Stimulated activated CD4-positive, alpha-beta T cell treated with anti-CD3 and anti-CD28 coated beads, Interleukin-4, amount 100 ng/mL, for 24 hours (primary cell): Measurements from ENCODE around the gene HASPIN.

Experiments
- DNase-seq: peaks from one replicate; pipeline ENCODE4 v3.0.0-alpha.2; 2020

Gene HASPIN

DNA sequence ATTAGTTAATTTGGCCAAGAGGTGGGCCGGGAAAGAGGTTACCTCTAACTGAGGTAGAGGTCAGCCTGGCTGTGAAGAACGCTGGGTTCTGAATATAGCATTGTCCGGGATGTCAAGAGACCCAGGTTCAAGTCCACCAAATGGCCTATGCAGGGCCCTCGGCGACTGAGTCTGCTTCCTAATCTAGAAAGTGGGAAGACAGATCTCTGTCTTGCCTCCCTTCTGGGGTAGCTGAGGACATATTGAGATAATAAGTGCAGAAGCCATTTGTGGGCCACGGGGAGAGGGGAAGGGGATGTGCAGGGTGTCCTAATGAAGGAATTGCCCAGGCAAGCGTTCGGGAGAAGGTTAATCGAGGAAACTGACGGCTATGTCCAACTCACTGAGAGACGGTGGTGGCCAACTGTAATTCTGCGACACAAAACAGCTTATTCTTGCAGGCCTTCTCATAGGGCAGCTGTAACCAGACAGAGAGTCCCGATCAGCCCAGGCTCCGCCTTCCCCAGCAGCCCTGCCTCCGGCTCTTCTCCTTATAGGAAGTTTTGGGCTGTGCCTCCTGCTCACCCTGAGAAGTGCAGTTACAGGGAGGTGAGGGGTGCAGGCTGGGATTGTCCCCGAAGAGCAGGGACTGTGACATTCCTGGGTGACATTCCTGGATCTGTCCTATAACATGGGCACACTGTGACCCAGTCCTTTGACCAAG, 15.9 kb downstream of the HASPIN start:
- DNase-seq = no peak

DNA sequence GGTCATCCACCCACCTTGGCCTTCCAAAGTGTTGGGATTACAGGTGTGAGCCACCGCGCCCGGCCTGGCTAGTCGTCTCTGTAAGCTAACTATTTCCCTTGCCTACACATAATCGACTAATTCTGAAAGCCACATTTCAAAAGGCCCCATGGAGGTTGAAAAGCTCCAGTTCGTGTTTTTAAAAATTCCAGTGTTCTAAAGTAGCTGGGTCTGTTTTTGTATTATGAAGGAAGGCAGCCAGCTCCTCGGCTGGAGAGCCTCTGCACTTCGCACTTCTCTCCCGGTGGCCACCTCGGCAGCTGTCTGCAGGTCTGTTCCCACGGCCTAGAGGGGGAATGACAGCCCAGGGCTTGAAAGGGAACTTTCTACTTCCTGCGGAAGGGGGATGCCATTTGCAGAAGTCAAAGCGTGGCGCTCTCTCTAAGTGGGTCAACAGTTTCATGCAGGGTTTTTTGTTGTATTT, 16.9 kb downstream of the HASPIN start:
- peak; percentile 30 for DNase-seq

DNA sequence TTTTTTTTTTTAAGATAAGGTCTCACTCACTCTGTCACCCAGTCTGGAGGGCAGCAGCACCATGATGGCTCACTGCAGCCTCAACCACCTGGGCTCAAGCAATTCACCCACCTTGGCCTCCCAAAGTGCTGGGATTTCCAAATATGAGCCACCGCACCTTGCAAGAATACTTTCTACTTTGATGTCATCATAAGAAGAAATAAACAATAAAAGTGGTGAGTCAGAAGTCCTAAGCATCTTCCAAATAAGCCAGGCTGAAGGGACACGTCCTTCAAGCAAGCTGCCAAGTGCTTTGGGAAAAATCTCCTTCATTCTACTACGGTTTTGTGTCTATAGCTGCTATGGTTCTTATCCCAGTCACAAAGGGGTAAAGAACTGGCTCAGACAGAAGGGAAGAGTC, 20.3 kb downstream of the HASPIN start:
- DNase-seq = no peak

DNA sequence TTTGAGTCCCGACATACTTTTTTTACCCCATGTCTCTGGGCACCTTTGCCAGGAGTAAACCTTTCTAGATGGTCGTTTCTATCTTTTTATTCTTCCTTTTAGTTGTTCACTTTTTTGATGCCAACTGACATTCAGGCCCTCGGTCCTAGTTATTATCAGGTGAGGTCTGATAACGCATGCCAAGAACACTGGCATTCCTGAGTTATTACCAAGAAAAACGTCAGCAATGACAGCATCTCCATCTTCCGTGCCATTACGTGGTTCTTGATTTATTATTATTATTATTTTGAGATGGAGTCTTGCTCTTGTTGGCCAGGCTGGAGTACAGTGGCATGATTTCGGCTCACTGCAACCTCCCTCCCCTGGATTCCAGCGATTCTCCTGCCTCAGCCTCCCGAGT, 21.4 kb downstream of the HASPIN start:
- DNase-seq = no peak

DNA sequence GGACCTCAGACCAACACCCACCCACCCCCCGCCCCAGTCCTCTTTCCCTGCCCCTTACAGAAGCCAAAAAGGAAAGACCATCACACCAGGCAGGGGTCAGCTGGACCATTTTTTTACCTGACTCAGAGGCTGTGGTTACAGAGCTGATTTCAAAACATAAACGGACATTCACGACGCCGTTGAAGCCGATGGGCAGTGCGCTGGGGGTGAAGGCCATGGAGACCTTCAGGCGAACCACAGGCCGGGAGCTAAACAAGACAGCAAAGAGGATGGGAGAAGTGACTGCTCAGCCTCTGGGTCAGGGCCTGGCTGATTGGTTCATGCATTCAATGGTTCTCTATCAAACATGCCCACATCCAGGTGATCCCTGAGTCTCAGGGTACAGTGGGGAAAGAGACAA, 24.1 kb downstream of the HASPIN start:
- DNase-seq = no peak

DNA sequence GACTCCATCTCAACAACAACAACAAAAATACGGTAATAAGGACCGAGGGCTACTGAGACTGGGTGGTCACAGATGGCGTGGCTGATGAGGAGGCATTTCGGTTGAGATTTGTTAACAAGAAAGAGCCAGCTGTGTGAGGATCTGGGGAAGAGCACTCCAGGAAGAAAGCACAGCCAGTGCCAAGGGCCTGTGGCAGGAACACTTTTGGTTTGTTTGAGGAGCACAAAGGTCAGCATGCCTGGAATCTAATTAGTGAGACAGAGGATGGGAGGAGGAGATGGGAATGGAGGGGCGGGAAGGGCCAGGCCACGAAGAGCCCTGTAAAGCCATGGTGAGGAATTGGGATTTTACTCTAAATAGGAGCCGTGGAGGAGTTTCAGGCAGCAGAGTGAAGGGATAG, 24.9 kb downstream of the HASPIN start:
- no peak for DNase-seq

DNA sequence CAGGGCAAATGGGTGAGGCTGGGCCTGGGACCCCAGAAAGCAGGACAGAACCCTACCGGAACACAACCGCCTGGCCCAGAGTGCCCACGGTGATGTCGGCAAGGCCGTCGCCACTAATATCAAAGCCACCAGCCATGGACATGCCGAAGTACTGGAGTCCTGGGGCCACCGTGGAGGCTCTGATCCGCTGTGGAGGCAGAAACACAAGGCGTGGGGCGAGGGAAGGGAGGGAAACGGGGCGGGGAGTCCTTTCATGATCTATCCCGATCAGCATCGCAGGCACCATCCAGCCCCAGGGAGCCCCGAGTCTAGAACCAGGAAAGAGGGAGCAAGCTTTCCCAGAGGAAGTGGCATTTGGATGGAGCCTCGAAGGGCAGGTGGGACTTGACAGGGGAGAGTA, 26.6 kb downstream of the HASPIN start:
- no peak for DNase-seq

DNA sequence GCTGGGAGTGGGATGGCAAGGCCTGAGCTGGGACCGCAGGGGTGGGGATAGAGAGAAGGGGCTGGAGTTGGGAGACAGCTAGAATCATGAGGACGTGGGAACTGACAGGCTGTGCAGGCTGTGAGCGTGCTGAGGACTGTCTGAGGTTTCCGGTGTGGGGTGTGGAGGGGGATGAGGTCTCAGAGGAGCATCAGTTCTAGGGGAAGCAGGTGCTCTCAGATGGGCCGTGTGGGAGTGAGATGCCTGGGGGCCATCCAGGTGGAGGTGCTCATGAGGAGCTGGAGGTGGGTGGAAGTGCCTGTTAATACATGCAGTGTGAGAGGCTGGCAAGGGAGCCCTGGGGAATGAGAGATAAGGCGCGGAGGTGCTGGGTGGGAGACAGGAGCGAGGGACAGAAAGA, 27.2 kb downstream of the HASPIN start:
- DNase-seq = peak; percentile 35

DNA sequence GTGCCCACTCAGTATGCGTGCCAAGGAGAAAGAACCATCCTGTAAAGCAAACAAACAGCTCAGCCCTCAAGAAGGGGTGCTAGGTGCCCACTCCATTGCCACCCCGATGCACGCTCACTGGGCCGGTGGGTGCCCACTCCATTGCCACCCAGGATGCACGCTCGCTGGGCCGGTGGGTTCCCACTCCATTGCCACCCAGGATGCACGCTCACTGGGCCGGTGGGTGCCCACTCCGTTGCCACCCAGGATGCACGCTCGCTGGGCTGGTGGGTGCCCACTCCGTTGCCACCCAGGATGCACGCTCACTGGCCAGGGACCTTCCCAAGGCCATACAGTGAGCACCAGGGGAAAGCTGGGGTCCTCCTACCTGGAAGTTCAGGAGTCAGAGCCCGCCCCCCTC, 28.1 kb downstream of the HASPIN start:
- DNase-seq = no peak

DNA sequence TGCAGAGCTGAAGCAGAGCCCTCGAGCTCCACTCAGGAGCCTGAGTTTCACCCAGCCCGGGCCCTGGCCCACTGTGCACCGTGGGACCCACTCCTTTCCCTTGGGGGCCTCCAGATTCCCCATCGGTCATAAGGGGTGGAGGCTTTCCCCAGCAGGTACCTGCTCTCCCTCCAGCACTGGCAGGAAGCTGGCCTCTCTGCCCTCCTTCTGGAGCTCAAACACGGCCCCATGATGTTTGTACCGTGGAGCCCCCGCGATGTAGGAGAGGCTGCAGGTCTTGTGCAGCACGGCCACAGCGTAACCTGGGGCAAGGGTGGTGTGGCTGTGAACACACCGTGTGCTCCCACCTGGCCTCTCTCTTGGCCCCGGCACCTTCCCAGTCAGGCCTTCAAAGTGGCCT, 29.9 kb downstream of the HASPIN start:
- no peak for DNase-seq

DNA sequence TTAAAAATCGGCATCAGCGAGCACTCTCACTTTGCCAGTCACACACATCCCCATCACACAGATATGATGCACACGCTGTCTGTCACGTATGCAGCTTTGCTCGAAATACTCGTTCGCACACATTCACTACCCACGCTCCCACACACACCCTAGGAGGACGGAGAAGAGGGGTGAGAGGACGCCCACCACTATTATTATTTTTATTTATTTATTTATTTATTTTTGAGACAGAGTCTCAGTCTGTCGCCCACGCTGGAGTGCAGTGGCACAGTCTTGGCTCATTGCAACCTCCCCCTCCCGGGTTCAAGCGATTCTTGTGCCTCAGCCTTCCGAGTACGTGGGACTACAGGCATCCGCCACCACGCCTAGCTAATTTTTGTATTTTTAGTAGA, 30.4 kb downstream of the HASPIN start:
- no peak for DNase-seq

DNA sequence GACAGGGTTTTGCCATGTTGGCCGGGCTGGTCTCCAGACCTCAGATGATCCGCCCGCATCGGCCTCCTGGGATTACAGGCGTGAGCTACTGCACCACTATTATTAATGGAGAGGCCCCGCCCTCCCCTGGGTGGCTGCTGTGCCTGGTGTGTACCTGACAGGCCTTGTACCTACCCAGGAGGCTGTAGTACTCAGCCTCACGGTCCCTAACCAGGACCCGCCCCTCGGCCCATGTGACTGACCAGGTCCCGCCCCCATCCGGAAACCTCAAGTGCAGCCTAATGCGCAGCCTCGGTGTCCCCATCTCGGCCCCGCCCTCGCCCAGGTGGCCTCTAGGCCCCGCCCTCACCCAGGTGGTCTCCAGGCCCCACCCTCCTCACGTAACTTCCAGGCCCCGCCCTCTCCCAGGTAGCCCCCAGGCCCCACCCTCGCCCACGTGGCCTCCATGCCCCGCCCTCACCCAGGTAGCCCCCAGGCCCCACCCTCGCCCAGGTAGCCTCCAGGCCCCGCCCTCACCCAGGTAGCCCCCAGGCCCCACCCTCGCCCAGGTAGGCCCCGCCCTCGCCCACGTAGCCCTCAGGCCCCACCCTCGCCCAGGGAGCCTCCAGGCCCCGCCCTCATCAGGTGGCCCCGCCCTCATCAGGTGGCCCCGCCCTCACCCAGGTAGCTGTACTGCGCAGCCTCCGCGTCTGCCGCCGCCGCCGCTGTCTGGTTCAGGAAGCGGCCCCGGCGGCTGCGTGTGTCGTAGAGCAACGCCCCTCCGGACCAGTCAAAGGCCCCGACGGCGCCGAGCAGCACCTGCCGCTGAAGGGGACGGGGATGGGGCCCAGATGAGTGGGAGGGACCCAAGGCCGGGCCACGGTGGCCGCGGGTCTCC, 31.0 kb downstream of the HASPIN start:
- peak; percentile 67 for DNase-seq

DNA sequence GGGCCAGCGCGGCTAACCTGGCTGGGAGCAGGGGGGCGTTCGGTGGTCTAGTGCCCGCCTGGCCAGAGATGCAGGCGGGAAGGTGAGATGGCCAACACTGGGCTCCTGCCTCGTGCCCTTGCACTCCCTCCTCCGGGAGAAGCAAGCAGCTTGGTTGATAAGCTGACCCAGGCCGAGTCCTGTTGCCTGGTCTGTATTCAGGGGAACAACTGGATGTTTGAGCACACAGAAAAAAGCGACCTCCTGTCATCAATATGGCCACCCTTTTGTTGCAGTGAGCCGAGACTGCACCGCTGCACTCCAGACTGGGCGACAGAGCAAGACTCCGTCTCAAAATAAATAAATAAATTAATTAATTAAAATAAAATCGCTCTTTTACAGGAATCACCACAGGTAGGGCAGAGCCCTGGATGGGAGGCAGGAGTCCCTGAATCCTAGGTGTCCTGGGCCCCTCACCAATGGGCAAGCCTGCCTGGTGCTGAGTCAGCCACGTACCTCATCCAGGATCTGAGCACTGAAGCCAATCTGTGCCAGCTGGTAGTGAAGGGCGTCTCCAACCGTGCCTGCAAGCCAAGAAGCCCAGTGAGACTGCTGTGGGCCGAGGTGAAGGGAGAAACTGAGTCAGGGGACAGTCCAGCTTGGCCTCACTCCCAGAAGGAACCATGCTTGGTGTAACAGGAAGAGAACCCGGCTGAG, 31.8 kb downstream of the HASPIN start:
- no peak for DNase-seq

DNA sequence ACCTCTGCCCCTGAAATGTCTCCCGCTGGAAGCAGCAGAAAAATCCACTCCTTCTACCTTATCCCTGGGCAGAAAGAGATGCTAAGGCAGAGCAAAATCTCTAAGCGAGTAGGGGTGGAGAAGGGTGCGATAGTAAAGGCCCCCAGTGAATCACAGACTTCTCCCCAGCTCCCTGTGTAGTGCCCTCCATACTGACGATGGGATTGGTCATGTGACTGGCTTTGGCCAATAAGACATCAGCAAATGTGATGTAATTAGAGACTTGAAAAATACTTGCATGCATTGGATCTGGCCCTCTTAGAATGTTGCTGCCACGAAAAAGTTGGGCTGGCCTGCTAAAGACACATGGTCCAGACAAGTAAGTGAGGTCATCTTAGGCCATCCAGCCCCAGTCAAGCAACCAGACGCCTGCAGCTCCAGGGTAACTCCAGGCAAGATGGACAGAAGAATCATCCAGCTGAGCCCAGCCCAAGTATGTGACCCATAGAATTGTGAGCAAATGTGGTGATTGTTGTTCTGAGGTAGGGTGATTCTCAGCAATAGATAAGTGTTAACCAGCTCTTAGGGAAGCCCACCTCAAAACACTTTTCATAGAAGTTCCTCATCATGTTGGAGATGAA, 36.0 kb downstream of the HASPIN start:
- DNase-seq = no peak

DNA sequence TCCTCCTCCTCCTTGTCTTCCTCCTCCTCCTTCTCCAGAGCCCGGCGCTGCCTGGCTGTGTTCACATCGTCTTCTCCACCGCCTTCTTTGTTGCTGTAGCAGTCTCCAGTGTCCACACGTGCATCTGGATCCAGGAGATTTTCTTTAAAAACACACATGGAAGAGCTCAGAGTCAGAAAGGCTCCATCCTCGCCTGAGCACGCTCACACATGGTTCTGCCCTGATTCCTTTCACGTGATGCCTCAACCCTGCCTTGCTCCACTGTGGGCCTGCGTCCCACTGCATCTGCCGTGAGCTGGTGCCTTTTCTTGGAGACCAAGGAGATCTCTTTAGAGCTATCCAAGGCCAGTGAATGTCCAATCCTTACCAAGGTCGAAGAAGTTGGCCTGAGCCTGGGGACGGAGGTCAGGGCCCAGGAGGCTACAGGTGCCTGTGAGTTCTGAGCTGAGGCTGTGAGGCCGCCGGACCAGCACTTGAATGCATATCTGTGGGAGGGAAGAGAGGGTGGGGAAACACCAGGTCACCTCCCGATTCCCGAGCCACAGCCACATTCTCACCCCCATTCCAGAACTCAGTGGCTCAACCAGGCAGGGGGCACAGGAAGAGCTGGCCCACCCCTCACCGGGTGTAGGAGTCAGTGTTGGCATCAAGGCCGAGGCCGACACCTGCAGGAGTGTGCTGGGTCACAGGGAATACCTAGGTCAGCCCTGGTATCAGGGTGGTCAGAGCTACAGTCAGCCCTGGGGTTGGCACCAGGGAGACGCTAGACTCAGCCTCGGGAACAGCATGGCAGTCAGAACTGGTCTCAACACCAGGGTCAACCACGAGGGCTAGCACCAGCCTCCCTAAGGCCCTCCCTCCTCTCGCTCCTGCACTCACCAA, 37.6 kb downstream of the HASPIN start:
- no peak for DNase-seq

DNA sequence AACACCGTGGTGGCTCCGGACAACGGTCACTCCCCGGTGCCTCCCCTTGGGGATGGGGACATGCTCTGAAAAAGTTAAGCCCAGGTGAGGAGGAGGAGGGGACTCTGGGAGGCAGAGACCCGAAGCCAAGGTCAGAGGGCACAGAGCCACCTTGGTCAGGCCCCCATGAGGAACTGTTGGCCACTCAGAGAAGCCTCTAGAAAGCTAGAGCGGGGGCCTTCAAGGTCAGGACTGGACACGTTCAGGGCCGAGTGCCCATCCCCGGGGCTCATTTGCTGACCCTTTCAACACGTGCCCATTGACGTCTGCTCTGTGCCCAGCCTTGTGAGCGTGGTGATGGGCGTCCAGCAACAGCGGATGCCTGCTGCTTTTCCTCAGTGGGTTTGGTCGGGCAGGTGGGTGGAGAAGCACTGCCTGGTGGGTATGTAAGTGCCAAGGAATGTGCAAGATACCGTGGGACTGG, 38.2 kb downstream of the HASPIN start:
- DNase-seq = no peak

DNA sequence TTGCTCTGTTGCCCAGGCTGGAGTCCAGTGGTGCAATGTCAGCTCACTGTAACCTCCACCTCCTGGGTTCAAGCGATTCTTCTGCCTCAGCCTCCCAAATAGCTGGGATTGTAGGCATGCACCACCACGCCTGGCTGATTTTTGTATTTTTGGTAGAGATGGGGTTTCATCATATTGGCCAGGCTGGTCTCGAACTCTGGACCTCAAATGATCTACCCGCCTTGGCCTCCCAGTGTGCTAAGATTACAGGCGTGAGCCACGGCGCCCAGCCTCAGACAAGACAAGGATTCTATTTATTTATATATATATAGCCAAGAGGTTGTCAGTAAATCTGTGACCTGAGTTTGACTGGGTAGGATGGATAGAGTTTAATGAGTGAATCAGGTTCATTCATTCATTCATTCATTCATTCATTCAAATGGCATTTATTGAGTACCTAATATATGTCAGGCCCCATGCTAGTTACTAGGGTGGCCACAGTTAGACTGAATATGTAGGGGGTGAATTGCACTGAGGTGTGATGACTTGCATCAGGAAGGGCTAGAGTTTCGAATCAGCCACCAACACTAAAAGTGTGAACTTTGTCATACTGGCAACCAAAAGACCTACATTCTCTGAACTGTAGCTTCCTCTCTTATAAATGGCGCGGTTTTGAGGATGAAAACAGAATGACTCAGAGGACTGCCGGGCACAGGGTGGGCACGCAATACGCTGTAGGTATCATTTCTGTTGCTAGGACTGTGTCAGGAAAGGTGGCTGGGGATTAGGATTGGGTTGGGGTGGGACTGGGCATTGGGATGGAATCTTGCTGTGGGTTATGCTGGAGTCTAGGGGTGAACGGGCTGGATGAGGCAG, 39.4 kb downstream of the HASPIN start:
- peak; percentile 50 for DNase-seq

DNA sequence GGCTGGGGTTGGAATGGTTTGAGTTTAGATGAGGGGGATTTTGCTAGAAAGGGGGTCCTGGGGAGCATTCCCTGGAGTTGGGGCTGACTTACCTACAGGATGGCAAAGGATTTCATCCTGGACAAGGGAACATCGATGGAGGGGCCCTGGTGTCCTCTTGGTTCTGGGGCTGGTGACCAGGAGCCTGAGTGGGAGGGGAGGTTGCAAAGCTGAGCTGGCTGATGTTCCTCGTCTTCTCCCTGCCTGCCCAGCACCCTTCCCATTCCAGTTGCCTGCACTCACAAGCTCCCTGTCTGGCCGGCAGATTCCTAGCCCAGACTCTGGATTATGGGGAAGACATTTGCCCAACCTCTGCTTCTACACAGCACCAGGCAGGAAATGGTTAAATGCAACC, 40.1 kb downstream of the HASPIN start:
- DNase-seq = no peak

DNA sequence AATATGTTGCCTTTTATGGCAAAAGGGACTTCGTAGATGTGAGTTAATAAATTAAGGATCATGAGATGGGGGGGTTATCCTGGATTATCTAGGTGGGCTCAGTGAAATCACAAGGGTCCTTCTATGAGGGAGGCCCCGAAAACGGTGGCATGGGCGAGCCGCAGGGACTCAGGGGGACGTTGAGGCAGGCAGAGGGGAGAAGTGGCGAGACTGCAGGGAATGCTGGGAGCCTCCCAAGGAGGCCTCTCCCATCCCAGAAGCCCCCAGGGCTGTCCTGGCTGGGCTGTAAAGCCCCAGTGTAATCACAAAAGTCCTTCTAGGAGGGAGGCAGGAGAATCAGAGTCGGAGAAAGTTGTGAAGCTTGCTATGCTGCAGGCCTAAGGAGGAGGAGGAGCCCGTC, 42.3 kb downstream of the HASPIN start:
- no peak for DNase-seq

DNA sequence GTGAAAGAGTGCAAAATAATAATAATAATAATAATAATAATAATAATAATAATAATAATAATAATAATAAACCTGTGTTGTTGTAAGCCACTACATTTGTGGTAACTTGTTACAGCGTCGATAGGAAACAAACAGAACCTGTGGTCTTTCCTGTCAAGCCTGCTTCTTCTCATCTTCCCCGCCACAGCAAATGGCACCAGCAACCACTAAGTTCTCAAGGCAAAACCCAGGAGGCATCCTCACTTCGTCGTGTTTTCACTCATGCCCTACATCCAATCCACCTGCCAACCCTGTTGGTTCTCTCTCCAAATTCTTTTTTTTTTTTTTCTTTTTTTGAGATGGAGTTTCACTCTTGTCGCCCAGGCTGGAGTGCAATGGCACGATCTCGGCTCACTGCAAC, 43.1 kb downstream of the HASPIN start:
- no peak for DNase-seq

DNA sequence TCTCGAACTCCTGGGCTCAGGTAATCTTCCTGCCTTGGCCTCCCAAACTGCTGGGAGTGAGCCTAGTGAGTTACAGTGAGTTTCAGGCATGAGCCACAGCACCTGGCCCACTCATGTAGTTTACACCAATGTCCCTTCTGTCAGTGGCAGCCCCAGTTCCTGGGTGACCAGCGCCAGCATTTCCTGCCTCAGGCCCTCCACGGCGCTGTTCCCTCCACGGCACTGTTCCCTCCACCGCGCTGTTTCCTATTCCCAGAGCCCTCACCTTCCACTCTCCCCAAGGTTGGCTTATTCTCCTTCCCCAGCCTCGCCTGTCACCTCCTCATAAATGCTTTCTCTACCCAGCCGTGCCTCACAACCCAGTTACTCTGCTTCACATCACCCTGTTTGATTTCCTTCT, 44.6 kb downstream of the HASPIN start:
- DNase-seq = no peak
